NCI-H748 (cell line): ENCODE data around the gene TBX4.
A peak's percentile ranks its signal among the peaks of the same experiment; 100 is the strongest.
"Not testable (repeated sequence)": the region's sequence is repeated elsewhere in the genome, so short reads cannot be mapped to it uniquely, and the experiment has no call there.

Source experiments
- DNase-seq: peaks from one replicate; lab custom pipeline; 2025; ENCODE audit not compliant: unreplicated experiment; lab: John Stamatoyannopoulos, UW

Gene TBX4

GRCh38 chr17:61519754-61520440 is 67.7 kb downstream of the TBX4 start:
- DNase-seq = no peak

GRCh38 chr17:61520897-61521296 is 68.7 kb downstream of the TBX4 start:
- no peak for DNase-seq

- DNase-seq = no peak
Measured at GRCh38 chr17:61522088-61522487, 69.9 kb downstream of the TBX4 start.

GRCh38 chr17:61524319-61524718 is 72.1 kb downstream of the TBX4 start:
- peak; percentile 18 for DNase-seq

- DNase-seq = not testable (repeated sequence)
Measured at GRCh38 chr17:61527441-61527840, 75.2 kb downstream of the TBX4 start.

GRCh38 chr17:61528171-61528570 is 75.9 kb downstream of the TBX4 start:
- no peak for DNase-seq

- DNase-seq = no peak
Measured at GRCh38 chr17:61531223-61531622, 79.0 kb downstream of the TBX4 start.

GRCh38 chr17:61532826-61533225 is 80.6 kb downstream of the TBX4 start:
- no peak for DNase-seq

- no peak for DNase-seq
Measured at GRCh38 chr17:61533797-61534196, 81.6 kb downstream of the TBX4 start.

- no peak for DNase-seq
Measured at GRCh38 chr17:61534414-61534813, 82.2 kb downstream of the TBX4 start.
